Uterus (tissue), 2 donors: ENCODE data around the gene PHF14.

ENCODE experiments used
- POLR2A ChIP-seq, 2 donors: fragments of 450-650 bp; IDR thresholded peaks; one replicate each; pipeline ENCODE4 v1.6.1; 2016; ENCODE audit warnings: antibody characterized with exemption in 2 of 2, mild to moderate bottlenecking in 1 of 2, moderate library complexity in 1 of 2
- TF ChIP-seq, protein P1 (sequence below), 4 experiments: fragments of 200-600 bp in 2 of 4; fragments of 450-650 bp in 2 of 4; sonication (generic) in 2 of 4; IDR thresholded peaks; one replicate each; pipeline ENCODE4 v1.5.1; 2016 to 2019; ENCODE audit warnings: antibody characterized with exemption in 4 of 4, mild to moderate bottlenecking in 2 of 4, moderate library complexity in 1 of 4

DNA sequence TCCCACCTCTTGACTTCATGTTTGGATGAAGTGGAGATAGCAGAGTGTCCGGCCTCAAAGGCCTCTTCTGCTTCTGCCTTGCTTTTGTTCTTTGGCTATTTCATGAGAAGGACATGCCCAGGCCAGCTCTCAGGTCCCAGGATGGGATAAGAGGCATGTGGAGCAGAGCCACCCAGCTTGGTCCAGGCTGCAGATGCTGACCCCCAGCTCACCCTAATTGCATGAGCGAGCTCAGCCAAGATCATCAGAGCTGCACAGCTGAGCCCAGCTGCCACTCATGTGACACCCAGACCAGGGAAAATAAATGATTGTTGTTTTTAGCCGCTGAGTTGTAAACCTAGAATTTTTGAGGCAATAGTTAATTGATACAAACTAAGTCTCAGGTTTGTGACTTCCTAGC lies 230.0 kb downstream of the PHF14 start:
- TF ChIP-seq, protein P1, sequence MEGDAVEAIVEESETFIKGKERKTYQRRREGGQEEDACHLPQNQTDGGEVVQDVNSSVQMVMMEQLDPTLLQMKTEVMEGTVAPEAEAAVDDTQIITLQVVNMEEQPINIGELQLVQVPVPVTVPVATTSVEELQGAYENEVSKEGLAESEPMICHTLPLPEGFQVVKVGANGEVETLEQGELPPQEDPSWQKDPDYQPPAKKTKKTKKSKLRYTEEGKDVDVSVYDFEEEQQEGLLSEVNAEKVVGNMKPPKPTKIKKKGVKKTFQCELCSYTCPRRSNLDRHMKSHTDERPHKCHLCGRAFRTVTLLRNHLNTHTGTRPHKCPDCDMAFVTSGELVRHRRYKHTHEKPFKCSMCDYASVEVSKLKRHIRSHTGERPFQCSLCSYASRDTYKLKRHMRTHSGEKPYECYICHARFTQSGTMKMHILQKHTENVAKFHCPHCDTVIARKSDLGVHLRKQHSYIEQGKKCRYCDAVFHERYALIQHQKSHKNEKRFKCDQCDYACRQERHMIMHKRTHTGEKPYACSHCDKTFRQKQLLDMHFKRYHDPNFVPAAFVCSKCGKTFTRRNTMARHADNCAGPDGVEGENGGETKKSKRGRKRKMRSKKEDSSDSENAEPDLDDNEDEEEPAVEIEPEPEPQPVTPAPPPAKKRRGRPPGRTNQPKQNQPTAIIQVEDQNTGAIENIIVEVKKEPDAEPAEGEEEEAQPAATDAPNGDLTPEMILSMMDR (IDR thresholded peaks at IDR 0.05), result no peak
- TF ChIP-seq POLR2A (IDR thresholded peaks at IDR 0.05), result no peak
